Raji (cell line): ENCODE results near the gene SLC35G1.

Experiments
- POLR2A ChIP-seq: IDR thresholded peaks from 2 replicates; pipeline ENCODE4 v1.6.1; 2011; ENCODE audit warnings: low read depth, low read length, control low read depth; ENCODE audit not compliant: insufficient read depth

The SLC35G1 gene

DNA sequence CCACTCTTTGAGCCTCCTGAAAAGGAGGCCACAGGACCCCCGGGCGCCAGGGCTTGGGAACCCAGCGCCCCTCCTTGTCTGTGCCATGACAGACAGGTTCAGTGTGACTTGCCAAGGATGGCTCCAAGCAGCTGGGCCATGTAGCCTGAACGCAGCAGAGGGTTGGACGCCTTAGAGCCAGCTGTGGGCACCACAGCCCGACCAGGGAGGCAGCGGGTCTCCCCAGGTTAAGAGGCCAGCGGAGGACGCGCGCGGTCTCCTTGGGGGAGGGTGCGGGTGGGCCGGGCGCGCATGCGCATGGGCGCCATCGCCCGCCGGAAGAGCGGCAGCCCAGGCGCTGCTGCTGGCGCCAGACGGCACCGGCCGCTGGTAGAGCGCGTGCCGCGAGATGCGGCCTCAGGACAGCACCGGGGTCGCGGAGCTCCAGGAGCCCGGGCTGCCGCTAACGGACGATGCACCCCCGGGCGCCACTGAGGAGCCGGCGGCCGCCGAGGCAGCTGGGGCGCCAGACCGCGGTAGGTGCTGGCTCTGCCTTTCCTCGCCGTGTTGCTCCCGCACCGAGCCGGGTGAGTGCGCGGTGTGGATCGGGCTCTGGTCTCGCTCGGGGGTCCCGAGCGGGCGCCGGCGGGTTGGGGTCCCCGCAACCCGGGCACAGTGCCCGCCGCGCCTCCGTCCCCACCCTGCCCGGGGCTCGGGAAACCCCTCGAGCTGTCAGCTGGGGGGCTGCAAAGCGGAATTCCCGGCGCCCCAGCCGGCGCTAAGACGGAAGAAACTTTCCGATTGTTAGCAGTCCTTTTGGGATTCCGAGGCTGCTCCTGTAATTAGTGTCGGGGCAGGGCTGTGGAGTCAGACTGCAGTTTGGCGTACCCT, at the start of gene SLC35G1:
TSS of gene SLC35G1 (plus strand) at position 333 of the 870 bp plus-strand sequence. CDS start at position 389, 56 bp downstream.
- no peak for TF ChIP-seq POLR2A

DNA sequence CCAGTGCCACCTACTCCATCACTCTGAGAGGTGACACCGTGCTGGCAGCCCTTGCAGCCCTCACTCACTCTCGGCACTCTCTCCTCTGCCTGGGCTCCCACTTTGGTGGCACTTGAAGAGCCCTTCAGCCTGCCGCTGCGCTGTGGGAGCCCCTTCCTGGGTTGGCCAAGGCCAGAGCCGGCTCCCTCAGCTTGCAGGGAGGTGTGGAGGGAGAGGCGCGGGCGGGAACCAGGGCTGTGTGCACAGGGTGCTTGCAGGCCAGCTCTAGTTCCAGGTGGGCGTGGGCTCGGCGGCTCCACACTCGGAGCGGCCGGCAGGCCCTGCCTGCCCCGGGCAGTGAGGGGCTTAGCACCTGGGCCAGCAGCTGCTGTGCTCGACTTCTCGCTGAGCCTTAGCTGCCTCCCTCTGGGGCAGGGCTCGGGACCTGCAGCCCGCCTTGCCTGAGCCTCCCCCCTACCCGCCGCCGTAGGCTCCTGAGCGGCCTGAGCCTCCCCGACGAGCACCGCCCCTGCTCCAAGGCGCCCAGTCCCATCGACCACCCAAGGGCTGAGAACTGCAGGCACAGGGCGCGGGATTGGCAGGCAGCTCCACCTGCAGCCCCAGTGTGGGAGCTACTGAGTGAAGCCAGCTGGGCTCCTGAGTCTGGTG, 48.7 kb upstream of the SLC35G1 start:
- no peak for TF ChIP-seq POLR2A

- TF ChIP-seq POLR2A: no peak
These were observed 44.2 kb upstream of the SLC35G1 start for GRCh38 chr10:93849593-93849992.

- no peak for TF ChIP-seq POLR2A
These were observed 43.5 kb upstream of the SLC35G1 start for GRCh38 chr10:93850031-93851015.

GRCh38 chr10:93851169-93851568, 42.6 kb upstream of the SLC35G1 start:
- no peak for TF ChIP-seq POLR2A

GRCh38 chr10:93852476-93853095, 41.2 kb upstream of the SLC35G1 start:
- TF ChIP-seq POLR2A: no peak

GRCh38 chr10:93854975-93855374, 38.8 kb upstream of the SLC35G1 start:
- no peak for TF ChIP-seq POLR2A

DNA sequence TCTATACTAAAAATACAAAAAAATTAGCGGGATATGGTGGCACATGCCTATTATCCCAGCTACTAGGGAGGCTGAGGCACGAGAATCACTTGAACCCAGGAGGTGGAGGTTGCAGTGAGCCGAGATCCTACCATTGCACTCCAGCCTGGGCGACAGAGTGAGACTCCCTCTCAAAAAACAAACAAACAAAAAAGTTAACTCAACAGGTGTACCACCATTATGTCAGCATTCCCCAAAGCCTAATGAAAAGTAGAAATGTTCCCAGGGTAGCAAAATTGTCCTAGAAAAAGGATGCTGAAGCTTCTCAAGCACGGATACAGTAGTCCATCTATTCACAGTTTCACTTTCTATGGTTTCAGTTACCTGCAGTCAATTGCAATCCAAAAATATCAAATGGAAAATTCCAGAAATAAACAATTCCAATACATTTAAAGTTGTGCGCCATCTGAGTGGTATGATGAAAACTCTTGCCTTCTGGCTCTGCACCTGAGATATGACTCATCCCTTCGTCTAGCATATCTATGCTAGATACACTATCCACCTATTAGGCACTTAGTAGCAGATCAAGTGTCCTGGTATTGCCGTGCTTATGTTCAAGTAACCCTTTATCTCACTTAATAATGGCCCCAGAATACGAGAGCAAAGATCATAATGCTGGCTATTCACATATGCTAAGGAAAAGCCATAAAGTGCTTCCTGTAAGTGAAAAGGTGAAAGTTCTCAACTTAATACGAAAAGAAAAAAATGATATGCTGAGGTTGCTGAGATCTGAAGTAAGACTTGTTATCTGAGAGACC, 37.2 kb upstream of the SLC35G1 start:
- TF ChIP-seq POLR2A: no peak

GRCh38 chr10:93859049-93859655, 34.6 kb upstream of the SLC35G1 start:
- TF ChIP-seq POLR2A: no peak

GRCh38 chr10:93861825-93862224, 32.0 kb upstream of the SLC35G1 start:
- no peak for TF ChIP-seq POLR2A

DNA sequence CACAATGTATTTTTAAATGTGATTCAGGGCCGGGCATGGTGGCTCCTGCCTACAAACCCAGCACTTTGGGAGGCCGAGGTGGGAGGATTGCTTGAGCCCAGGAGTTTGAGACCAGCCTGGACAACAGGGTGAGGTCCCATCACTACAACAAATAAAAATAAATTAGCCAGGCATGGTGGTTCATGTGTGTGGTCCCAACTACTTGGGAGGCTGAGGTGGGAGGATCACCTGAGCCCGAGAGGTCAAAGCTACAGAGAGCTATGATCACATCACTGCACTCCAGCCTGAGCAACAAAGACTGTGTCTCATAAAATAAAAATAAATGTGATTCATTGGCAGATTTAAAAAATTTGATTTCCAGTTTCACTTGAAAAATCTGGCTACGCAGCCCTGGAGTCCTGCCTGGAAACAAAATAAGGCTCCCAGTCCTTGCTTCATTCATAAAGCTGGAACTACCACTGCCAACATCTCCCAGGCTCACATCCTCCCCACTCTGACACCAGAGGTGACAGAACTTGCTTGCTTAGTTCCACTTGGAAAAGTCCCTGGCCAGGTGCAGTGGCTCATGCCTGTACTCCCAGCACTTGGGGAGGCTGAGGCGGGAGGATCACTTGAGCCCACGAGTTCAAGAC, 27.9 kb upstream of the SLC35G1 start:
- TF ChIP-seq POLR2A: no peak

- TF ChIP-seq POLR2A: no peak
These were observed 26.3 kb upstream of the SLC35G1 start for GRCh38 chr10:93867525-93867924.

GRCh38 chr10:93871671-93872204, 22.0 kb upstream of the SLC35G1 start:
- no peak for TF ChIP-seq POLR2A
